Endothelial cell of umbilical vein (primary cell): ENCODE results near the gene AUTS2.

Source experiments
- CTCF ChIP-seq, 2 donors: IDR thresholded peaks; 1 replicate in 1 of 2; 2 replicates in 1 of 2; pipeline ENCODE4 v1.5.1; 2011; ENCODE audit warnings: low read length in 2 of 2, mild to moderate bottlenecking in 2 of 2, moderate library complexity in 2 of 2, control low read depth in 1 of 2, inconsistent platforms in 1 of 2, low read depth in 1 of 2; ENCODE audit not compliant: insufficient read depth in 1 of 2; ENCODE audit errors: extremely low read depth in 1 of 2
- EZH2 ChIP-seq: IDR thresholded peaks from 2 replicates; pipeline ENCODE4 v1.6.1; 2012; ENCODE audit warnings: borderline replicate concordance, low read depth, mild to moderate bottlenecking, moderate library complexity, low read length, inconsistent platforms; ENCODE audit not compliant: severe bottlenecking
- GATA2 ChIP-seq: IDR thresholded peaks from 2 replicates; pipeline ENCODE4 v1.7.0; 2011; ENCODE audit warnings: low read depth, mild to moderate bottlenecking, moderate library complexity, mixed read lengths, low read length; ENCODE audit not compliant: insufficient read length, insufficient read depth
- POLR2A ChIP-seq: IDR thresholded peaks from 2 replicates; pipeline ENCODE4 v1.6.1; 2012; ENCODE audit warnings: low read depth, mild to moderate bottlenecking, control low read depth, low read length

- no peak for TF ChIP-seq CTCF (IDR thresholded peaks at IDR 0.05; ENCODE audit: extremely low read depth in 1 of 2, insufficient read depth in 1 of 2, low read depth in 1 of 2, low read length in 2 of 2)
- no peak for TF ChIP-seq POLR2A
- TF ChIP-seq GATA2: no peak
- TF ChIP-seq EZH2: no peak
Measured at GRCh38 chr7:70512144-70512543, 913.9 kb downstream of the AUTS2 start.
